ENCODE measurements around the gene ZBED1. TPM values are rescaled to one million over a fixed set of nuclear protein-coding genes. Genes with fewer than 3 reads are reported as not detected.

The ZBED1 gene
- total and polyA plus RNA-seq, 4 donors, result 13.5 to 36.7 (median 32.0) TPM

GRCh38 chrX:2452799-2453198 is 48.0 kb downstream of the ZBED1 start:
- Histone ChIP-seq H3K9me3 (ENCODE audit: control insufficient read depth in 4 of 4, insufficient read depth in 3 of 4, low read length in 3 of 4) (peaks cover 0 to 4% (median 0%) of the 10 kb centered on the region in 4 donors), H3K27ac (ENCODE audit: low read depth in 1 of 2, low read length in 1 of 2) (no peak overlapping the region), H3K27me3 (ENCODE audit: control insufficient read depth in 3 of 3, insufficient read depth in 3 of 3, low read length in 2 of 3) (no peaks in the 10 kb centered on the region), H3K4me3 (no peak overlapping the region), H3K36me3 (ENCODE audit: control insufficient read depth in 4 of 4, insufficient read depth in 4 of 4, low read length in 4 of 4) (no peaks in the 10 kb centered on the region), H3K9ac (ENCODE audit: insufficient read depth in 1 of 2, low read length in 2 of 2) (no peak overlapping the region), H3K4me1 (ENCODE audit: control insufficient read depth in 5 of 5, insufficient read depth in 5 of 5, low read length in 5 of 5) (peaks cover 0 to 3% (median 0%) of the 10 kb centered on the region in 5 donors)
- TF ChIP-seq CTCF (IDR thresholded peaks at IDR 0.05; ENCODE audit: control extremely low read depth, extremely low read depth), result no peak
- ATAC-seq (ENCODE audit: insufficient read depth, low FRiP score) (no peak), DNase-seq (no peak)
- WGBS, 2 donors, result 95 to 96% methylated on average over 4 of the region's 4 CpGs

GRCh38 chrX:2452317-2452784 is 48.4 kb downstream of the ZBED1 start:
- Histone ChIP-seq H3K36me3 (ENCODE audit: control insufficient read depth in 4 of 4, insufficient read depth in 4 of 4, low read length in 4 of 4) (no peaks in the 10 kb centered on the region), H3K27me3 (ENCODE audit: control insufficient read depth in 3 of 3, insufficient read depth in 3 of 3, low read length in 2 of 3) (no peaks in the 10 kb centered on the region), H3K4me1 (ENCODE audit: control insufficient read depth in 5 of 5, insufficient read depth in 5 of 5, low read length in 5 of 5) (peaks cover 0 to 3% (median 0%) of the 10 kb centered on the region in 5 donors), H3K4me3 (no peak overlapping the region), H3K9ac (ENCODE audit: insufficient read depth in 1 of 2, low read length in 2 of 2) (no peak overlapping the region), H3K27ac (ENCODE audit: low read depth in 1 of 2, low read length in 1 of 2) (no peak overlapping the region), H3K9me3 (ENCODE audit: control insufficient read depth in 4 of 4, insufficient read depth in 3 of 4, low read length in 3 of 4) (peaks cover 0 to 1% (median 0%) of the 10 kb centered on the region in 4 donors)
- DNase-seq (no peak), ATAC-seq (ENCODE audit: insufficient read depth, low FRiP score) (no peak)
- WGBS, 2 donors, result 96% methylated on average over 22 of the region's 22 CpGs
- no peak for TF ChIP-seq CTCF (IDR thresholded peaks at IDR 0.05; ENCODE audit: control extremely low read depth, extremely low read depth)

- no peaks in the 10 kb centered on the region for H3K27me3 ChIP-seq (ENCODE audit: control insufficient read depth in 3 of 3, insufficient read depth in 3 of 3, low read length in 2 of 3)
- DNase-seq (peak in 2 of 3 donors; percentile 37 to 44), ATAC-seq (ENCODE audit: insufficient read depth, low FRiP score) (no peak)
- H3K4me3 ChIP-seq, result no peak overlapping the region
- WGBS, 2 donors, result 79 to 87% methylated on average over 25 of the region's 25 CpGs
- no peaks in the 10 kb centered on the region for H3K9me3 ChIP-seq (ENCODE audit: control insufficient read depth in 4 of 4, insufficient read depth in 3 of 4, low read length in 3 of 4)
- no peak overlapping the region for H3K9ac ChIP-seq (ENCODE audit: insufficient read depth in 1 of 2, low read length in 2 of 2)
- H3K4me1 ChIP-seq (ENCODE audit: control insufficient read depth in 5 of 5, insufficient read depth in 5 of 5, low read length in 5 of 5), result peaks cover 0 to 3% (median 0%) of the 10 kb centered on the region in 5 donors
- TF ChIP-seq CTCF (IDR thresholded peaks at IDR 0.05; ENCODE audit: control extremely low read depth, extremely low read depth), result no peak
- no peak overlapping the region for H3K27ac ChIP-seq (ENCODE audit: low read depth in 1 of 2, low read length in 1 of 2)
- peaks cover 0 to 2% (median 0%) of the 10 kb centered on the region in 4 donors for H3K36me3 ChIP-seq (ENCODE audit: control insufficient read depth in 4 of 4, insufficient read depth in 4 of 4, low read length in 4 of 4)
These were observed 49.1 kb downstream of the ZBED1 start for GRCh38 chrX:2451501-2452316.

All from lung (tissue), 12 donors.